Tibial nerve (tissue), 4 donors: ENCODE measurements around the gene CAMK2D. TPM values are rescaled to one million over a fixed set of nuclear protein-coding genes. Genes with fewer than 3 reads are reported as not detected.
A peak's percentile ranks its signal among the peaks of the same experiment; 100 is the strongest.

Experiments used
- DNase-seq, 2 donors: peaks; one replicate each; pipeline ENCODE4 v3.0.0-alpha.2; 2019; ENCODE audit warnings: low spot score in 2 of 2
- H3K27ac ChIP-seq, 4 donors: fragments of 200-600 bp; sonication (generic) in 3 of 4; one replicate each; pipeline ENCODE4 v1.5.1; 2017 to 2019; ENCODE audit warnings: mild to moderate bottlenecking in 1 of 4
- H3K27me3 ChIP-seq, 2 donors: fragments of 200-600 bp; sonication (generic) in 1 of 2; one replicate each; pipeline versions ENCODE4 v1.5.1 to v1.6.0; 2017 to 2019
- H3K36me3 ChIP-seq, 3 donors: fragments of 200-600 bp; sonication (generic); one replicate each; pipeline ENCODE4 v1.5.1; 2018 to 2019
- H3K4me1 ChIP-seq, 4 donors: fragments of 200-600 bp; sonication (generic) in 3 of 4; one replicate each; pipeline ENCODE4 v1.5.1; 2017 to 2019
- H3K4me3 ChIP-seq, 4 donors: fragments of 200-600 bp; sonication (generic) in 3 of 4; one replicate each; pipeline ENCODE4 v1.5.1; 2017 to 2019; ENCODE audit warnings: mild to moderate bottlenecking in 1 of 4, moderate library complexity in 1 of 4
- H3K9me3 ChIP-seq, 4 donors: fragments of 200-600 bp; sonication (generic) in 3 of 4; one replicate each; pipeline ENCODE4 v1.5.1; 2017 to 2019
- EP300 ChIP-seq, 2 donors: sonication (generic); formaldehyde crosslinking; IDR thresholded peaks; one replicate each; pipeline ENCODE4 v1.6.1; 2017; ENCODE audit warnings: antibody characterized with exemption in 2 of 2, mild to moderate bottlenecking in 1 of 2
- POLR2A ChIP-seq, 2 donors: fragments of 450-650 bp; IDR thresholded peaks; one replicate each; pipeline ENCODE4 v1.6.1; 2017; ENCODE audit warnings: antibody characterized with exemption in 2 of 2, mild to moderate bottlenecking in 2 of 2, moderate library complexity in 2 of 2
- WGBS, 2 donors: methylation state at CpG; one replicate each; pipeline ENCODE4 v1.1.5; 2018; 5-methylcytosine and 5-hydroxymethylcytosine counted together
- total RNA-seq, 4 donors: library from RNA; depleted of rRNA; stranded (reverse); fragments of >200 nt; gene quantifications; one replicate each; pipeline ENCODE4 v1.1.0, GENCODE V29; 2016
- TF ChIP-seq, protein P1 (sequence below), 5 experiments: fragments of 200-600 bp in 3 of 5; fragments of 450-650 bp in 2 of 5; sonication (generic) in 3 of 5; IDR thresholded peaks; one replicate each; pipeline ENCODE4 v1.5.1; 2016 to 2019; ENCODE audit warnings: antibody characterized with exemption in 5 of 5, mild to moderate bottlenecking in 3 of 5, moderate library complexity in 2 of 5

The CAMK2D gene
- total RNA-seq, 4 donors from 2014 or later, result 30.3 to 58.5 (median 34.6) TPM

DNA sequence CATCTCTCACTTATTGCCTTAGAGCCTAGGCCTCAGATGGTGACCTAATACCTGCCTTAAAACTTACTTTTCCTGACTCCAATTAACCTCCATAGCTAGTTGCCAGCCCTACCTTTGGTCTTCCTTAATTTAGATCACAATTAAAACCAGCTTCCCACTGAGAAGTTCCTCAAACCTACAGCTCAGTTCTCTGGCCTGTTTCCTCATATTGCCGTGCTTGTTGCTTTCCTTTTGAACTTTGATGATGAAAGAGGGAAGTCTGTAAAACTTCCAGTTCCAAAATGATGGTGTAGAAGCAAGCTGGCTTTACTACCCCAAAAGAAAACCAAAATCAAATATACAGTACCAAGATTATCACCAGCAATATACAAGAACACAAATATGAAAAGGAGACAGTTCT, 28.9 kb upstream of the CAMK2D start:
- peaks cover 0 to under 1% (median 0%) of the 10 kb centered on the region in 4 donors for H3K4me1 ChIP-seq
- WGBS, 2 donors, result 48 to 51% methylated on average over 1 of the region's 1 CpG
- TF ChIP-seq EP300 (IDR thresholded peaks at IDR 0.05) (peak in 1 of 2 donors; percentile 56), POLR2A (IDR thresholded peaks at IDR 0.05) (no peak)

DNA sequence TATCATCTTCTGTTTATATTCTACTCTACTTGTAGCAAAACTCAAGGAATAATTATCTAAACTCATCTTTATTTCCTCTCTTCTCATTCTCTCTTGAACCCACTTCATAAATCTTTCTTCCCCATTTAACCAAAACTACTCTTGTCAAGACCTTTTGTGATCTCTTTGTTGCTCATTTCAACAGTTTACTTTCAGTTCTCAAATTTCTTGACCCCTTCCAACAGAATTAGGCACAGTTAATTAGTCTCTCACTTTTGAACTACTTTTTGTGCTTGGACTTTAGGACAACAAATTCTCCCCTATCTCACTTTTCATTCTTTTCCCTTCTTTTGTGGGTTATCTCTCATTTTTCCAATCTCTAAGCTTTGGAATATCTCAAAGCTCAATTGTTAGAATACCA, 27.4 kb upstream of the CAMK2D start:
- Histone ChIP-seq H3K9me3 (peaks cover 0 to 17% (median 0%) of the 10 kb centered on the region in 4 donors), H3K27me3 (no peaks in the 10 kb centered on the region), H3K4me1 (peaks cover 0 to 14% (median 0%) of the 10 kb centered on the region in 4 donors), H3K27ac (no peak overlapping the region), H3K36me3 (no peaks in the 10 kb centered on the region), H3K4me3 (no peak overlapping the region)
- DNase-seq, result no peak
- TF ChIP-seq, protein P1, sequence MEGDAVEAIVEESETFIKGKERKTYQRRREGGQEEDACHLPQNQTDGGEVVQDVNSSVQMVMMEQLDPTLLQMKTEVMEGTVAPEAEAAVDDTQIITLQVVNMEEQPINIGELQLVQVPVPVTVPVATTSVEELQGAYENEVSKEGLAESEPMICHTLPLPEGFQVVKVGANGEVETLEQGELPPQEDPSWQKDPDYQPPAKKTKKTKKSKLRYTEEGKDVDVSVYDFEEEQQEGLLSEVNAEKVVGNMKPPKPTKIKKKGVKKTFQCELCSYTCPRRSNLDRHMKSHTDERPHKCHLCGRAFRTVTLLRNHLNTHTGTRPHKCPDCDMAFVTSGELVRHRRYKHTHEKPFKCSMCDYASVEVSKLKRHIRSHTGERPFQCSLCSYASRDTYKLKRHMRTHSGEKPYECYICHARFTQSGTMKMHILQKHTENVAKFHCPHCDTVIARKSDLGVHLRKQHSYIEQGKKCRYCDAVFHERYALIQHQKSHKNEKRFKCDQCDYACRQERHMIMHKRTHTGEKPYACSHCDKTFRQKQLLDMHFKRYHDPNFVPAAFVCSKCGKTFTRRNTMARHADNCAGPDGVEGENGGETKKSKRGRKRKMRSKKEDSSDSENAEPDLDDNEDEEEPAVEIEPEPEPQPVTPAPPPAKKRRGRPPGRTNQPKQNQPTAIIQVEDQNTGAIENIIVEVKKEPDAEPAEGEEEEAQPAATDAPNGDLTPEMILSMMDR (IDR thresholded peaks at IDR 0.05), result no peak
- TF ChIP-seq POLR2A (IDR thresholded peaks at IDR 0.05) (no peak), EP300 (IDR thresholded peaks at IDR 0.05) (no peak)

More for the DNA sequence above, 28.9 kb upstream of the CAMK2D start:
- no peaks in the 10 kb centered on the region for H3K27me3 ChIP-seq
- no peak overlapping the region for H3K4me3 ChIP-seq
- DNase-seq, result no peak
- peaks cover 0 to 17% (median 0%) of the 10 kb centered on the region in 4 donors for H3K9me3 ChIP-seq
- no peaks in the 10 kb centered on the region for H3K36me3 ChIP-seq
- no peak overlapping the region for H3K27ac ChIP-seq

DNA sequence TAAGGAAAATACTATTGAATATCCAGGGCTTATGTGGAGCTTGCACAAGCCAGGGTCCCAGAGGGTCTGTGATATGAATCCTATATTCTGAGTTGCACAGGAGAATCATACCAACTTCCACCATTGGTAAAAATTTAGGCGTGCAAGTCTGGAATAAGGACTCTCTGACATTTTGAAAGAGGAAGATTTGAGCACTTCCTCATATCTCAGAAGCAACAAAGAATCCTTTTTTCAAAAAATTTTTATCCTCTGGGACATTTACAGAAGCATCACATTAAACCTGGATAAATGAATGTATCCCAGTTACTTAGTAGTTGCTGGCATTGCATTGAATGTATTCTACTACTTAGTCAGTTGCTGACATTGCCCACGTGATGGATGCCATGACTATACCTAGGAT, 24.2 kb upstream of the CAMK2D start:
- no peaks in the 10 kb centered on the region for H3K36me3 ChIP-seq
- no peak for DNase-seq
- H3K9me3 ChIP-seq, result no peaks in the 10 kb centered on the region
- TF ChIP-seq, protein P1 (IDR thresholded peaks at IDR 0.05), result no peak
- no peak for TF ChIP-seq EP300 (IDR thresholded peaks at IDR 0.05)
- no peak for TF ChIP-seq POLR2A (IDR thresholded peaks at IDR 0.05)
- no peak overlapping the region for H3K4me3 ChIP-seq
- no peaks in the 10 kb centered on the region for H3K27me3 ChIP-seq
- WGBS, 2 donors, result 38 to 77% methylated on average over 2 of the region's 2 CpGs
- H3K27ac ChIP-seq, result no peak overlapping the region
- peaks cover 0 to 14% (median 0%) of the 10 kb centered on the region in 4 donors for H3K4me1 ChIP-seq

DNA sequence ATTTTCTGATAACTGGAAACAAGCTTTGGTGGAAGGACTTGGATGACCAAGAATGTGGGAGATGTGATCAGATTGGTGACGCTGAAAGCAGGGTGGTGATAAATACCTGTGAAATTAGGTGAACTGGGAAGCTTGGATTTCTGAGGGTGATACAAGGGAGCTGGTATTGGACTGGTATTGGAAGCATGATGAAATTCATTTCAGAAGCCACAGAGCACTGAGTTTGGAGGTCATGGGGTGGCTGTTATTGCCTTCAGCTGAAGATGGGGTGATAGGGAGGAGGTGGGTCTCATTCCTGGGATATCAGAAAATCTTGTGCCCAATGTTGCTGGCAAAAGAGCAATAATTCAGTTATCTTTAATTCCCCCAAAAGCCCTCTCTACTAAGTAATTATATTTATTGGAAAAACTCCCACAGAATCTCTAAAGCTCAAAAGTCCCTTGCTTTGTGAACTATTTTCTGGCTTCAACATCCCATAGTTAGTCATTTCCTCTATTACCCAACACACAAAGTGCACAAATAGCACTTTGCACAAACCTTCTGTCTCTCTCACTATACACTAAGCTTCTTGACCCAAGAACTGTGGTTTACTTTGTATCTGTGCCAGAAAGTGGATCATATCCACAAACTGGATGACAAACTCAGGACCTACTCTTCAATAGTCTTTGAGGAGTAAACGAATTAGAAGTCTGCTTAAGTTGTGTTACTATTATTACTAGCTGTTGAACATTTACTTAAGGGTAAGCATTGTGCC, 23.1 kb upstream of the CAMK2D start:
- TF ChIP-seq, protein P1 (IDR thresholded peaks at IDR 0.05), result no peak
- TF ChIP-seq EP300 (IDR thresholded peaks at IDR 0.05), result peak in 1 of 2 donors; percentile 83
- peak overlapping the region in 2 of 4 donors; percentile 34 for H3K27ac ChIP-seq
- DNase-seq, result no peak

DNA sequence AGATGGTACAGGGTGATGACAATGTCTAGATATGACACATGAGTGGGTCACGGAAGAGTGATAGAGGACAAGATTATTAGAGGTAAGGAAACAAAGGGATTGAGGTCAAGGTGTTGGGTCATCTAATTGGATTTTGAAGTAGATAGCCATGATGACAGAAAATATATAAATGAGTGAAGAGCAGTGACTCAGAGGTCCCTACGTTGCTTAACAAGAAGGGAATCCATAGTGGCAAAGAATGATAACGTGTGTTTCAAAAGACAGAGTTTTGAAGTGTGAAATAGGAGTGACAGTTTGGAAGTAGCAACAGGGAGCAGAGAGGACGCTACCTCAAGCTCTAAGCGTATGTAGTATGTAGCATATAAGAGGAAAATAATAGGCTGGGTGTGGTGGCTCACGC, 22.2 kb upstream of the CAMK2D start:
- Histone ChIP-seq H3K36me3 (no peaks in the 10 kb centered on the region), H3K27me3 (no peaks in the 10 kb centered on the region), H3K9me3 (no peaks in the 10 kb centered on the region), H3K27ac (no peak overlapping the region), H3K4me3 (no peak overlapping the region), H3K4me1 (peaks cover 0 to 14% (median 0%) of the 10 kb centered on the region in 4 donors)
- TF ChIP-seq EP300 (IDR thresholded peaks at IDR 0.05), result no peak
- TF ChIP-seq, protein P1 (IDR thresholded peaks at IDR 0.05), result no peak
- TF ChIP-seq POLR2A (IDR thresholded peaks at IDR 0.05), result no peak
- no peak for DNase-seq
- 94 to 95% methylated on average over 6 of the region's 6 CpGs for WGBS, 2 donors

More for the DNA sequence above, 23.1 kb upstream of the CAMK2D start:
- Histone ChIP-seq H3K27me3 (no peaks in the 10 kb centered on the region), H3K4me3 (no peak overlapping the region), H3K36me3 (no peaks in the 10 kb centered on the region), H3K9me3 (no peaks in the 10 kb centered on the region), H3K4me1 (peaks cover 0 to 14% (median 0%) of the 10 kb centered on the region in 4 donors)
- WGBS, 2 donors, result 55 to 56% methylated on average over 2 of the region's 2 CpGs
